GM23338 (cell line): Measurements from ENCODE around the gene SMURF2. TPM values are rescaled to one million over a fixed set of nuclear protein-coding genes. Genes with fewer than 3 reads are reported as not detected.

ENCODE experiments used
- ATAC-seq: fragments of 200-7000 bp; cut with Tn5 transposase; 3 replicates; pipeline ENCODE4 v1.9.1; 2020
- DNase-seq: peaks from one replicate; pipeline ENCODE4 v3.0.0-alpha.2; 2015; ENCODE audit warnings: low spot score
- H2AFZ ChIP-seq: fragments of 200-600 bp; sonication (generic); 2 replicates; pipeline ENCODE4 v1.8.0; 2016; ENCODE audit warnings: antibody characterized with exemption, mild to moderate bottlenecking, moderate library complexity
- H3F3A ChIP-seq: fragments of 200-600 bp; sonication (generic); replicated peaks from 2 replicates; pipeline ENCODE4 v1.8.0; 2017; ENCODE audit warnings: antibody characterized with exemption, mixed run types, low read depth
- H3K27ac ChIP-seq: fragments of 200-600 bp; sonication (generic); 2 replicates; pipeline ENCODE4 v1.6.1; 2016; ENCODE audit warnings: low read depth
- H3K27me3 ChIP-seq: fragments of 200-600 bp; sonication (generic); 2 replicates; pipeline ENCODE4 v1.8.0; 2016; ENCODE audit warnings: mild to moderate bottlenecking, mixed run types, moderate library complexity; ENCODE audit not compliant: insufficient read depth
- H3K36me3 ChIP-seq: fragments of 200-600 bp; sonication (generic); 2 replicates; pipeline ENCODE4 v1.8.0; 2016; ENCODE audit warnings: mild to moderate bottlenecking; ENCODE audit not compliant: insufficient read depth
- H3K4me1 ChIP-seq: fragments of 200-600 bp; sonication (generic); 2 replicates; pipeline ENCODE4 v1.8.0; 2016; ENCODE audit warnings: mild to moderate bottlenecking, moderate library complexity; ENCODE audit not compliant: insufficient read depth
- H3K4me2 ChIP-seq: fragments of 200-600 bp; sonication (generic); 2 replicates; pipeline ENCODE4 v1.7.1; 2017; ENCODE audit warnings: mixed run types
- H3K4me3 ChIP-seq: fragments of 200-600 bp; sonication (generic); 2 replicates; pipeline ENCODE4 v1.6.1; 2016; ENCODE audit warnings: mixed run types
- H3K79me2 ChIP-seq: fragments of 200-600 bp; sonication (generic); replicated peaks from 2 replicates; pipeline ENCODE4 v1.8.0; 2017; ENCODE audit warnings: mild to moderate bottlenecking; ENCODE audit not compliant: insufficient read depth
- H3K9me2 ChIP-seq: fragments of 200-600 bp; sonication (generic); 2 replicates; pipeline ENCODE4 v1.8.0; 2017; ENCODE audit not compliant: insufficient read depth
- H4K20me1 ChIP-seq: fragments of 200-600 bp; sonication (generic); replicated peaks from 2 replicates; pipeline ENCODE4 v1.8.0; 2017; ENCODE audit warnings: mild to moderate bottlenecking; ENCODE audit not compliant: insufficient read depth
- H3K27ac Mint-ChIP-seq: 2 replicates; pipeline ENCODE4 v1.8.0; 2020; ENCODE audit warnings: inconsistent platforms, mild to moderate bottlenecking, moderate library complexity, mixed read lengths
- H3K27me3 Mint-ChIP-seq: 3 replicates; pipeline ENCODE4 v1.8.0; 2022; ENCODE audit warnings: low read depth, mild to moderate bottlenecking, moderate library complexity, mixed read lengths, inconsistent platforms; ENCODE audit not compliant: insufficient read depth, poor library complexity
- H3K36me3 Mint-ChIP-seq: 3 replicates; pipeline ENCODE4 v1.8.0; 2021; ENCODE audit warnings: low read depth, mild to moderate bottlenecking, inconsistent platforms, moderate library complexity, mixed read lengths
- H3K4me1 Mint-ChIP-seq: 3 replicates; pipeline ENCODE4 v1.8.0; 2020; ENCODE audit warnings: mild to moderate bottlenecking, inconsistent platforms, mixed read lengths
- H3K4me3 Mint-ChIP-seq: 3 replicates; pipeline ENCODE4 v1.8.0; 2021; ENCODE audit warnings: moderate library complexity, mild to moderate bottlenecking, inconsistent platforms, mixed read lengths
- H3K9me3 Mint-ChIP-seq: 3 replicates; pipeline ENCODE4 v1.8.0; 2020; ENCODE audit warnings: moderate library complexity, mild to moderate bottlenecking, inconsistent platforms, mixed read lengths
- EZH2 ChIP-seq: fragments of 200-600 bp; sonication (generic); IDR thresholded peaks from one replicate; pipeline ENCODE4 v1.8.0; 2017; ENCODE audit warnings: antibody characterized with exemption, mild to moderate bottlenecking, low read depth; ENCODE audit not compliant: unreplicated experiment
- EZH2phosphoT487 ChIP-seq: fragments of 200-600 bp; sonication (generic); IDR thresholded peaks from one replicate; pipeline ENCODE4 v1.8.1; 2018; ENCODE audit warnings: antibody characterized with exemption; ENCODE audit not compliant: unreplicated experiment
- JUNB ChIP-seq: IDR thresholded peaks from one replicate; pipeline ENCODE4 v1.6.1; 2016; ENCODE audit warnings: antibody characterized with exemption; ENCODE audit not compliant: unreplicated experiment
- NANOG ChIP-seq: IDR thresholded peaks from 2 replicates; pipeline ENCODE4 v1.6.1; 2016; ENCODE audit warnings: antibody characterized with exemption, borderline replicate concordance
- POLR2AphosphoS5 ChIP-seq: IDR thresholded peaks from 2 replicates; pipeline ENCODE4 v1.6.1; 2016; ENCODE audit warnings: antibody characterized with exemption, low read depth
- REST ChIP-seq: IDR thresholded peaks from one replicate; pipeline ENCODE4 v1.6.1; 2018; ENCODE audit warnings: antibody characterized with exemption; ENCODE audit not compliant: unreplicated experiment
- STAT1 ChIP-seq: IDR thresholded peaks from one replicate; pipeline ENCODE4 v1.6.1; 2016; ENCODE audit warnings: antibody characterized with exemption; ENCODE audit not compliant: unreplicated experiment
- ZNF114 ChIP-seq: fragments of 250-450 bp; sonication (Bioruptor Pico); IDR thresholded peaks from 2 replicates; pipeline ENCODE4 v1.5.0; 2020; ENCODE audit warnings: mild to moderate bottlenecking, moderate library complexity
- ZNF331 ChIP-seq: fragments of 250-450 bp; sonication (Bioruptor Pico); IDR thresholded peaks from 2 replicates; pipeline ENCODE4 v1.5.0; 2020; ENCODE audit warnings: low read depth, mild to moderate bottlenecking, moderate library complexity
- ZNF462 ChIP-seq: fragments of 250-450 bp; sonication (Bioruptor Pico); IDR thresholded peaks from 2 replicates; pipeline ENCODE4 v1.5.0; 2020; ENCODE audit warnings: mild to moderate bottlenecking, moderate library complexity
- polyA plus RNA-seq: library from polyadenylated mRNA; unstranded; fragments of >200 nt; fragmentation: Nextera tagmentation; extraction: Ambion mirVana; gene quantifications from 2 replicates; pipeline ENCODE4 v1.2.1, GENCODE V29; 2016
- total RNA-seq: library from RNA; depleted of rRNA; stranded (reverse); fragments of >200 nt; shearing (Covaris generic); gene quantifications from 2 replicates; pipeline ENCODE4 v1.2.3, GENCODE V29; 2014
- TF ChIP-seq, protein P1 (sequence below): IDR thresholded peaks from 2 replicates; pipeline ENCODE4 v1.6.1; 2016; ENCODE audit warnings: antibody characterized with exemption

Gene SMURF2
- total and polyA plus RNA-seq, 2 experiments from 2014 or later = 12.1 to 29.6 TPM

- TF ChIP-seq EZH2 (no peak), REST (no peak), ZNF331 (CRISPR knock-in tag) (no peak), JUNB (no peak), POLR2AphosphoS5 (no peak), STAT1 (no peak), ZNF462 (CRISPR knock-in tag) (no peak), ZNF114 (CRISPR knock-in tag) (no peak), EZH2phosphoT487 (no peak), NANOG (no peak)
- TF ChIP-seq, protein P1, sequence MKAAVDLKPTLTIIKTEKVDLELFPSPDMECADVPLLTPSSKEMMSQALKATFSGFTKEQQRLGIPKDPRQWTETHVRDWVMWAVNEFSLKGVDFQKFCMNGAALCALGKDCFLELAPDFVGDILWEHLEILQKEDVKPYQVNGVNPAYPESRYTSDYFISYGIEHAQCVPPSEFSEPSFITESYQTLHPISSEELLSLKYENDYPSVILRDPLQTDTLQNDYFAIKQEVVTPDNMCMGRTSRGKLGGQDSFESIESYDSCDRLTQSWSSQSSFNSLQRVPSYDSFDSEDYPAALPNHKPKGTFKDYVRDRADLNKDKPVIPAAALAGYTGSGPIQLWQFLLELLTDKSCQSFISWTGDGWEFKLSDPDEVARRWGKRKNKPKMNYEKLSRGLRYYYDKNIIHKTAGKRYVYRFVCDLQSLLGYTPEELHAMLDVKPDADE = no peak
- peaks cover 4% of the 10 kb centered on the region; the same call in 2 of the 3 replicates for H3K36me3 Mint-ChIP-seq
- Histone ChIP-seq H3K9me2 (no peaks in the 10 kb centered on the region), H3K27ac (no peak overlapping the region), H3K4me1 (no peaks in the 10 kb centered on the region), H3K4me3 (no peak overlapping the region), H3K27me3 (no peaks in the 10 kb centered on the region), H3K79me2 (peaks cover 88% of the 10 kb centered on the region), H3K36me3 (0 out of 2 replicates have a peak, but pooled peaks cover 2% of the 10 kb centered on the region), H3F3A (no peaks in the 10 kb centered on the region), H2AFZ (no peak overlapping the region), H4K20me1 (peaks cover 17% of the 10 kb centered on the region), H3K4me2 (no peak overlapping the region)
- no peaks in the 10 kb centered on the region; the same call in 2 of the 3 replicates for H3K9me3 Mint-ChIP-seq
- peaks cover 3% of the 10 kb centered on the region; the same call in 2 of the 3 replicates for H3K4me1 Mint-ChIP-seq
- H3K4me3 Mint-ChIP-seq = no peak overlapping the region
- peaks cover 2% of the 10 kb centered on the region for H3K27me3 Mint-ChIP-seq
- no peak overlapping the region for H3K27ac Mint-ChIP-seq
- no peak for DNase-seq
- no peak for ATAC-seq
Measured at GRCh38 chr17:64634218-64634617, 27.9 kb downstream of the SMURF2 start.
